GM21717 (cell line): ENCODE results near the gene NPHP4.
"Not testable (repeated sequence)": the region's sequence is repeated elsewhere in the genome, so short reads cannot be mapped to it uniquely, and the experiment has no call there.

Experiments
- ATAC-seq: cut with Tn5 transposase; IDR thresholded peaks from one replicate; pipeline ENCODE4 v1.9.1; 2021; ENCODE audit warnings: mild to moderate bottlenecking, moderate library complexity; ENCODE audit not compliant: unreplicated experiment

Gene NPHP4

GRCh38 chr1:6025269-6026094 lies 33.3 kb upstream of the NPHP4 start:
- ATAC-seq: no peak

- no peak for ATAC-seq
Observed at GRCh38 chr1:6024376-6024775, 32.2 kb upstream of the NPHP4 start.

DNA sequence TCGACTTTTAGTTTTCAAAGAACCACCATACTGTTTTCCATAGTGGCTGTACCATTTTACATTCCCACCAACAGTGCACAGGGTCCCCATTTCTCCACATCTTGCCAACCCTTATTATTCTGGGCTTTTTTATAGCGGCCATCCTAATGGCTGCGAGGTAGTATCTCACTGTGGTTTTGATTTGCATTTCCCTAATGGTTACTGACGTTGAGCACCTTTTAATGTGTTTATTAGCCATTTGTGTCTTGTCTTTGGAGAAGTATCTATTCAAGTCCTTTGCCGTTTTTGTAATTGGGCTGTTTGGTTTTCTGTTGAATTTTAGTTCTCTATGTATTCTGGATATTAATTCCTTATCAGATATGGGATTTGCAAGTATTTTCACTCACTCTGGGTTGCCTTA lies 31.1 kb upstream of the NPHP4 start:
- ATAC-seq: no peak

- no peak for ATAC-seq
Observed at GRCh38 chr1:6022193-6022592, 30.0 kb upstream of the NPHP4 start.

DNA sequence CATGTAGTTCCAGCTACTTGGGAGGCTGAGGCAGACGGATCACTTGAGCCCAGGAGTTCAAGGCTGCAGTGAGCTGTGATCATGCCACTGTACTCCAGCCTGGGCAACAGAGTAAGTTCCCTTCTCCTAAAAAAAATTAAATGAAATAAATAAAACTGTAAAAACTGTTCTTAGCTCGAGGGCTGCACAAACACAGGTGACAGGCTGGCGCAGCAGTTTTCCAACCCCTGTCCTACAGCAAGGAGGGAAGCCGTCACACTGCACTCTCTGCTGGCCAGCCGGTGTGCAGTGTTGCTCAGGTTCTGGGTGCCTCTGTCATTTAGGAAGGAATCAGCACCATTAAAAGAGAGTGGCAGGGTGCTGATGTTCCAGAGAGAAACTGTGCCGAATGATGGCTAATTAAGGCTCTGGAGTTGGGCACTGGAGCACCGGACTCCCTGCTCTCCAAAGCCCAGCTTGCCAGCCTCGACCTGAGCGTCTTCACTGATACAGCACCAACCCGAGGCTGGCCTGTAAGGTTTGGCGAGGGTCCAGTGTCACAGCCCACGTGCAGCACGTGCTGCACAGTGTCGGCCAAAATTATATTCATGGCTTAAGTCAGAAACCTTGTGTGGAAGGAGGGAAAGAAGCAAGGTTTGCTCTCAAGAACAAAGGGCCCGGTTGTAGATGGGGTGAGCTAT lies 27.1 kb upstream of the NPHP4 start:
- no peak for ATAC-seq

DNA sequence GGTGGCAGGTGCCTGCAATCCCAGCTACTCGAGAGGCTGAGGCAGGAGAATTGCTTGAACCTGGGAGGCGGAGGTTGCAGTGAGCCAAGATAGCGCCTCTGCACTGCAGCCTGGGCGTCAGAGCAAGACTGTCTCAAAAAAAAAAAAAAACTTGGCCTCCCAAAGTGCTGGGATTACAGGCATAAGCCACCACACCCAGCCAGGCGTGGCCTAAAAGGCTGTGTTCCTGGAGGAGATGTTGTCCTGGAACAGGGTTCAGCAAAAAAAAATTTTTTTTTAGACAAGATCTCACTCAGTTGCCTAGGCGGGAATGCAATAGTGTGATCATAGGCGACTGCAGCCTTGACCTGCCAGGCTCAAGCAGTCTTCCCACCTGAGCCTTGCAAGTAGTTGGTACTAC lies 25.4 kb upstream of the NPHP4 start:
- ATAC-seq: not testable (repeated sequence)

DNA sequence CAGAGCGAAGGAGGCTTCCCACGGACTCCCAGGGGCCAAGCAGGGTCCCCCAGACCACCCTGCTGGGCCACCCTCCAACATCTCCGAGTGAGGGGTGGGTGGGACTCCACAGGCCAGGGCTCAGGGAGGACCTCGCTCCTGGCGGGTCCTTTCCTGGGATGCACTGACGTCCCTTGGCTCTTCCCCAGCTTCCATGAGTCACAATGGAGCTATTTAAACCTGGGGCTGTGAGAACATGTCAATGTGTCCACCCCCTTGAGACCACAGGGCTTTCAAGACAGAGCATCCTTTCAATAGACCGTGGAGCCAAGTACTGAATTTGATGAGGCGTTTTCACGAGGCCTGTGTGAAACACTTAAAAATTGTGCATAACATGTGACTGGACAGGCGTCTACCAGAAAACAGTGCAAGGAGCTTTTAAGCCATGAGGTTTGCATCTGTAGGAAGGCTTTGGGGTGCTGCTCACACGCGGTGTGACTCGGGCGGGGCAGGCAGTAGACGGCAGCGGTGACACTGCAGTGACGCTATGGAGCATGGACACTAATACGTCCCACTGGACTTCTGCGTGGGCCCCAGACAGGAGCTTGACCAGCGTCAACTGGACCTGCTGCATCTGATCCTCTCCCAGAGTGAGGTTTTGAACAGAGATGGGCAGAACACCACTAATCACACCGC lies 24.1 kb upstream of the NPHP4 start:
- no peak for ATAC-seq

GRCh38 chr1:6014130-6014999 lies 22.1 kb upstream of the NPHP4 start:
- no peak for ATAC-seq

GRCh38 chr1:6013491-6013890 lies 21.3 kb upstream of the NPHP4 start:
- no peak for ATAC-seq

DNA sequence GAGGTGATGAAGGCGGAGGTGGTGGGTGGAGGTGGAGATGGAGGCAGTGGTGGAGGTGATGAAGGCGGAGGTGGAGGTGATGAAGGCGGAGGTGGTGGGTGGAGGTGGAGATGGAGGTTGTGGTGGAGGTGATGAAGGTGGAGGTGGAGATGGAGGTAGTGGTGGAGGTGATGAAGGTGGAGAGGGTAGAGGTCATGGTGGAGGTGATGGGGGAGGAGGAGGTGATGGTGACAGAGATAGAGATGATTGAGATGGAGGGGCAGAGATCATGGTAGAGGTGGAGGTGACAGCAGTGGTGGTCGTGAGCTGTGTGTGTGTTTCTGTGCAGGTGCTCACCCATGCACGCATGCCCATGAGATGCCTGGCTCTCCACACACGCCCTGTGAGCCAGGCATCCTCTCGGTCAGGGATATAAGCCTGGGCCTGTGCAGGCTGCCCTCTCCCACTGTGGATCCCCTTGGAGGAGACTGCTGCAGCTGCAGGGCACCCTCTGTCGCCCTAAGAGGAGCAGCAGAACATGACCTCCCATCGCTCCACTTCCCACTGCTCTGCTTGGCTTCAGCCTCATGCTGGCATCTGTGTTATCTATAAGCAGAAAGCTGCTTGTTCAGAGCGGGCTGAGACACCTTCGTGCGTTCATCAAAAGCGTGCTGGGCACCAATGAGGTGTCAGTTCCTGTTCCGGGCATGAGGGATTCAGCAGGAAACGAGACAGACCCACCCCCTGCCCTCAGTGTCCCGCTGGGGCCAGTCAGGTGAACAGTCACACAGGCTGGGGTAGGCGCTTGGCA lies 20.5 kb upstream of the NPHP4 start:
- ATAC-seq: no peak

DNA sequence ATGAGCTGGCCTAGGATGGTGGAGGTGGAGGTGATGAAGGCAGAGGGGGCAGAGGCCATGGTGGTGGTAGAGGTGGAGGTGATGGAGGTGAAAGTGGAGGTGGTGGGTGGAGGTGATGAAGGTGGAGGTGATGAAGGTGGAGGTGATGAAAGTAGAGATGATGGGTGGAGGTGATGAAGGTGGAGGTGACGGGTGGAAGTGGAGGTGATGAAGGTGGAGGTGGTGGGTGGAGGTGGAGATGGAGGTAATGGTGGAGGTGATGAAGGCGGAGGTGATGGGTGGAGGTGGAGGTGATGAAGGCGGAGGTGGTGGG lies 19.7 kb upstream of the NPHP4 start:
- no peak for ATAC-seq

- no peak for ATAC-seq
Observed at GRCh38 chr1:6011161-6011945, 19.1 kb upstream of the NPHP4 start.

- ATAC-seq: no peak
Observed at GRCh38 chr1:6010554-6010953, 18.3 kb upstream of the NPHP4 start.

GRCh38 chr1:6009120-6010040 lies 17.2 kb upstream of the NPHP4 start:
- no peak for ATAC-seq

GRCh38 chr1:6008696-6009095 lies 16.5 kb upstream of the NPHP4 start:
- ATAC-seq: no peak

GRCh38 chr1:6008084-6008415 lies 15.8 kb upstream of the NPHP4 start:
- no peak for ATAC-seq

GRCh38 chr1:6007318-6008083 lies 15.3 kb upstream of the NPHP4 start:
- no peak for ATAC-seq

- no peak for ATAC-seq
Observed at GRCh38 chr1:6006882-6007281, 14.7 kb upstream of the NPHP4 start.
